ENCODE data around the gene SC5D.

Gene SC5D

DNA sequence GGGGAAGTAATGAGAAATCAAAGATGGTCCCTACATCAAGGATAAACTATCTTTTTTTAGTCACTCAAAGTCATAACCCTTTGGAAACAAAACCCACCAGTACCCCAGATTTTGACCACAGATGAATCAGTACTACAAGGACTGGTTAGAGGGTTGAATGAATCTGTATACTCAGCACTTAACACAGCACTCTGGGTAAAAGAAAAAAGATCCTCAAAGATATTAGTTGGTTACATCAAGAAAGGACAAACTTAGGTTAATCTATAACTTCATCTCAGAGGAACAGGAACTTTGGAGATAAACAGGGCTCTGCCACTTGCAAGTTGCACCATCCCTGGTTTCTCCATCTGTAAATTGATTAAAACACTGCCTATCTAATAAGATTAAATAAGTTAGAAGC is 18.8 kb downstream of the SC5D start:
- H3K4me1 ChIP-seq (ENCODE audit: control insufficient read depth, insufficient read depth, low read length), result no peaks in the 10 kb centered on the region
- no peak overlapping the region for H3K4me3 ChIP-seq (ENCODE audit: low read depth, low read length)
- peaks cover under 1 to 34% of the 10 kb centered on the region in 2 experiments; a peak in 2 of 3 replicates for H3K36me3 ChIP-seq (ENCODE audit: control insufficient read depth in 2 of 2, insufficient read depth in 1 of 2, low read length in 2 of 2)
- POLR2A ChIA-PET, result no interaction called here
- no peak overlapping the region for H3K27ac ChIP-seq (ENCODE audit: extremely low read depth, low read depth, low read length)
- H3K9me3 ChIP-seq (ENCODE audit: control insufficient read depth, insufficient read depth, low read depth, low read length), result no peaks in the 10 kb centered on the region
- CTCF ChIA-PET, result no interaction called here
- no peak for TF ChIP-seq ZNF600 (tag by site-specific recombination; IDR thresholded peaks at IDR 0.05)
- no peak for TF ChIP-seq PRDM10 (tag by site-specific recombination; IDR thresholded peaks at IDR 0.05)
- no peak for TF ChIP-seq ZNF155 (tag by site-specific recombination; IDR thresholded peaks at IDR 0.05)
- no peak for TF ChIP-seq ZNF658 (tag by site-specific recombination; IDR thresholded peaks at IDR 0.05)
- TF ChIP-seq ZNF510 (tag by site-specific recombination; IDR thresholded peaks at IDR 0.05; ENCODE audit: insufficient replicate concordance), result no peak
- TF ChIP-seq SP2 (tag by site-specific recombination; IDR thresholded peaks at IDR 0.05), result no peak
- TF ChIP-seq ZNF266 (tag by site-specific recombination; IDR thresholded peaks at IDR 0.05; ENCODE audit: low read depth), result no peak
- TF ChIP-seq ZNF10 (tag by site-specific recombination; IDR thresholded peaks at IDR 0.05), result no peak
- TF ChIP-seq TRIM28 (IDR thresholded peaks at IDR 0.05; ENCODE audit: borderline replicate concordance, low read length), result no peak
- no peak for TF ChIP-seq GLIS2 (tag by site-specific recombination; IDR thresholded peaks at IDR 0.05)
- TF ChIP-seq, protein P1, sequence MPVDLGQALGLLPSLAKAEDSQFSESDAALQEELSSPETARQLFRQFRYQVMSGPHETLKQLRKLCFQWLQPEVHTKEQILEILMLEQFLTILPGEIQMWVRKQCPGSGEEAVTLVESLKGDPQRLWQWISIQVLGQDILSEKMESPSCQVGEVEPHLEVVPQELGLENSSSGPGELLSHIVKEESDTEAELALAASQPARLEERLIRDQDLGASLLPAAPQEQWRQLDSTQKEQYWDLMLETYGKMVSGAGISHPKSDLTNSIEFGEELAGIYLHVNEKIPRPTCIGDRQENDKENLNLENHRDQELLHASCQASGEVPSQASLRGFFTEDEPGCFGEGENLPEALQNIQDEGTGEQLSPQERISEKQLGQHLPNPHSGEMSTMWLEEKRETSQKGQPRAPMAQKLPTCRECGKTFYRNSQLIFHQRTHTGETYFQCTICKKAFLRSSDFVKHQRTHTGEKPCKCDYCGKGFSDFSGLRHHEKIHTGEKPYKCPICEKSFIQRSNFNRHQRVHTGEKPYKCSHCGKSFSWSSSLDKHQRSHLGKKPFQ (tag by site-specific recombination; IDR thresholded peaks at IDR 0.05), result no peak
- TF ChIP-seq ZNF146 (tag by site-specific recombination; IDR thresholded peaks at IDR 0.05), result no peak
- no peak for TF ChIP-seq ZNF473 (tag by site-specific recombination; IDR thresholded peaks at IDR 0.05)
- no peak for TF ChIP-seq ZNF530 (tag by site-specific recombination; IDR thresholded peaks at IDR 0.05; ENCODE audit: low read depth)
- no peak for TF ChIP-seq ZNF341 (tag by site-specific recombination; IDR thresholded peaks at IDR 0.05; ENCODE audit: low read depth)
- no peak for TF ChIP-seq ZNF366 (tag by site-specific recombination; conservative IDR thresholded peaks at IDR 0.05)
- TF ChIP-seq, protein P2, sequence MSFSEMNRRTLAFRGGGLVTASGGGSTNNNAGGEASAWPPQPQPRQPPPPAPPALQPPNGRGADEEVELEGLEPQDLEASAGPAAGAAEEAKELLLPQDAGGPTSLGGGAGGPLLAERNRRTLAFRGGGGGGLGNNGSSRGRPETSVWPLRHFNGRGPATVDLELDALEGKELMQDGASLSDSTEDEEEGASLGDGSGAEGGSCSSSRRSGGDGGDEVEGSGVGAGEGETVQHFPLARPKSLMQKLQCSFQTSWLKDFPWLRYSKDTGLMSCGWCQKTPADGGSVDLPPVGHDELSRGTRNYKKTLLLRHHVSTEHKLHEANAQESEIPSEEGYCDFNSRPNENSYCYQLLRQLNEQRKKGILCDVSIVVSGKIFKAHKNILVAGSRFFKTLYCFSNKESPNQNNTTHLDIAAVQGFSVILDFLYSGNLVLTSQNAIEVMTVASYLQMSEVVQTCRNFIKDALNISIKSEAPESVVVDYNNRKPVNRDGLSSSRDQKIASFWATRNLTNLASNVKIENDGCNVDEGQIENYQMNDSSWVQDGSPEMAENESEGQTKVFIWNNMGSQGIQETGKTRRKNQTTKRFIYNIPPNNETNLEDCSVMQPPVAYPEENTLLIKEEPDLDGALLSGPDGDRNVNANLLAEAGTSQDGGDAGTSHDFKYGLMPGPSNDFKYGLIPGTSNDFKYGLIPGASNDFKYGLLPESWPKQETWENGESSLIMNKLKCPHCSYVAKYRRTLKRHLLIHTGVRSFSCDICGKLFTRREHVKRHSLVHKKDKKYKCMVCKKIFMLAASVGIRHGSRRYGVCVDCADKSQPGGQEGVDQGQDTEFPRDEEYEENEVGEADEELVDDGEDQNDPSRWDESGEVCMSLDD (tag by site-specific recombination; IDR thresholded peaks at IDR 0.05), result no peak

DNA sequence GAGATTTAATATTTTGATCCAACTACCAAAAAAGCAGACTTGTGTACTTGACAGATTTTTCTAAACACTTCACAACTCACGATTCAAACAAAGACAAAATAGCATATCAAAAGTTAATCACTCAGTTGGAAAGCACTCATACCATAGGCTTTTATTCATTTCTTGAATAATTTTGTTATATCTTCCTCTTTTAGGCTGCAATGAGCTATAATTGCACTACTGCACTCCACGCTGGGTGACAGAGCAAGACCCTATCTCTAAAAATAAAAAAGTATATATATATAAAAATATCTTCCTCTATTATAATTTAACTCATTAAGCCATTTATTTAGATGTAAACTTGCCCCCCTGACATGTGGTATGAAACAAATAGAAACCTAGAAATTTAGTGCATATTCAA is 19.9 kb downstream of the SC5D start:
- CTCF ChIA-PET, result interaction anchor here (0.6 to 0.9 kb wide), 3 partner anchors 9 to 211 kb away, joined by 3 to 5 read pairs (median 4); partner anchors contain the start of gene TECTA
- no peak overlapping the region for H3K4me3 ChIP-seq (ENCODE audit: low read depth, low read length)
- H3K9me3 ChIP-seq (ENCODE audit: control insufficient read depth, insufficient read depth, low read depth, low read length), result no peaks in the 10 kb centered on the region
- POLR2A ChIA-PET, result no interaction called here
- no peaks in the 10 kb centered on the region for H3K4me1 ChIP-seq (ENCODE audit: control insufficient read depth, insufficient read depth, low read length)
- no peak overlapping the region for H3K27ac ChIP-seq (ENCODE audit: extremely low read depth, low read depth, low read length)
- peaks cover 0 to 23% of the 10 kb centered on the region in 2 experiments; a peak in 2 of 3 replicates for H3K36me3 ChIP-seq (ENCODE audit: control insufficient read depth in 2 of 2, insufficient read depth in 1 of 2, low read length in 2 of 2)
- no peak for TF ChIP-seq TCF7L2 (IDR thresholded peaks at IDR 0.05; ENCODE audit: borderline replicate concordance, low read depth, low read length)
- no peak for TF ChIP-seq ZNF791 (tag by site-specific recombination; IDR thresholded peaks at IDR 0.05)
- TF ChIP-seq MZF1 (tag by site-specific recombination; IDR thresholded peaks at IDR 0.05; ENCODE audit: borderline replicate concordance), result no peak
- TF ChIP-seq ZNF112 (tag by site-specific recombination; IDR thresholded peaks at IDR 0.05), result no peak
- no peak for TF ChIP-seq ZNF555 (tag by site-specific recombination; conservative IDR thresholded peaks at IDR 0.05)
- no peak for TF ChIP-seq INSM2 (tag by site-specific recombination; IDR thresholded peaks at IDR 0.05)
- TF ChIP-seq ZNF600 (tag by site-specific recombination; IDR thresholded peaks at IDR 0.05), result no peak
- no peak for TF ChIP-seq SCRT1 (tag by site-specific recombination; IDR thresholded peaks at IDR 0.05; ENCODE audit: borderline replicate concordance)
- no peak for TF ChIP-seq ZFP41 (tag by site-specific recombination; IDR thresholded peaks at IDR 0.05; ENCODE audit: borderline replicate concordance)
- TF ChIP-seq ZNF37A (tag by site-specific recombination; IDR thresholded peaks at IDR 0.05), result no peak
- no peak for TF ChIP-seq REPIN1 (tag by site-specific recombination; IDR thresholded peaks at IDR 0.05; ENCODE audit: low read depth)
- no peak for TF ChIP-seq KLF1 (tag by site-specific recombination; IDR thresholded peaks at IDR 0.05)
